Measurements from ENCODE around the gene TPSB2. TPM values are rescaled to one million over a fixed set of nuclear protein-coding genes. Genes with fewer than 3 reads are reported as not detected.

TPSB2 gene
- total RNA-seq, 2 donors from 2014 or later: 1.0 TPM; not detected in 1

GRCh38 chr16:1223355-1224214, 6.4 kb downstream of the TPSB2 start:
- no peak for ATAC-seq
- Mint-ChIP-seq H3K36me3 (no peaks in the 10 kb centered on the region), H3K4me3 (no peak overlapping the region)

GRCh38 chr16:1222553-1223354, 7.2 kb downstream of the TPSB2 start:
- DNase-seq (ENCODE audit: low spot score): no peak
- Mint-ChIP-seq H3K36me3 (no peaks in the 10 kb centered on the region), H3K27ac (no peak overlapping the region), H3K27me3 (no peaks in the 10 kb centered on the region), H3K4me1 (ENCODE audit: low read depth in 2 of 2) (no peaks in the 10 kb centered on the region), H3K9me3 (no peaks in the 10 kb centered on the region), H3K4me3 (no peak overlapping the region)
- no peak for ATAC-seq

More at GRCh38 chr16:1223355-1224214, 6.4 kb downstream of the TPSB2 start:
- Mint-ChIP-seq H3K27me3 (no peaks in the 10 kb centered on the region), H3K9me3 (no peaks in the 10 kb centered on the region), H3K27ac (no peak overlapping the region), H3K4me1 (ENCODE audit: low read depth in 2 of 2) (no peaks in the 10 kb centered on the region)
- DNase-seq (ENCODE audit: low spot score): no peak

- DNase-seq (ENCODE audit: low spot score) (no peak), ATAC-seq (no peak)
- Mint-ChIP-seq H3K36me3 (no peaks in the 10 kb centered on the region), H3K27me3 (no peaks in the 10 kb centered on the region), H3K4me3 (no peak overlapping the region), H3K4me1 (ENCODE audit: low read depth in 2 of 2) (no peaks in the 10 kb centered on the region), H3K27ac (no peak overlapping the region), H3K9me3 (no peaks in the 10 kb centered on the region)
Measured at GRCh38 chr16:1221628-1222552, 8.1 kb downstream of the TPSB2 start.

- DNase-seq (ENCODE audit: low spot score) (no peak), ATAC-seq (no peak)
- Mint-ChIP-seq H3K4me3 (no peak overlapping the region), H3K36me3 (no peaks in the 10 kb centered on the region), H3K27me3 (no peaks in the 10 kb centered on the region), H3K27ac (no peak overlapping the region), H3K4me1 (ENCODE audit: low read depth in 2 of 2) (no peaks in the 10 kb centered on the region), H3K9me3 (no peaks in the 10 kb centered on the region)
Measured at GRCh38 chr16:1220841-1221627, 8.9 kb downstream of the TPSB2 start.

GRCh38 chr16:1220098-1220728, 9.8 kb downstream of the TPSB2 start:
- ATAC-seq (no peak), DNase-seq (ENCODE audit: low spot score) (no peak)
- Mint-ChIP-seq H3K4me1 (ENCODE audit: low read depth in 2 of 2) (no peaks in the 10 kb centered on the region), H3K27ac (no peak overlapping the region), H3K9me3 (no peaks in the 10 kb centered on the region), H3K27me3 (no peaks in the 10 kb centered on the region), H3K36me3 (no peaks in the 10 kb centered on the region), H3K4me3 (no peak overlapping the region)

- DNase-seq (ENCODE audit: low spot score): no peak
- Mint-ChIP-seq H3K4me3 (no peak overlapping the region), H3K27me3 (no peaks in the 10 kb centered on the region), H3K36me3 (no peaks in the 10 kb centered on the region), H3K9me3 (no peaks in the 10 kb centered on the region), H3K27ac (no peak overlapping the region), H3K4me1 (ENCODE audit: low read depth in 2 of 2) (no peaks in the 10 kb centered on the region)
- ATAC-seq: no peak
Measured at GRCh38 chr16:1218930-1219611, 10.9 kb downstream of the TPSB2 start.

- Mint-ChIP-seq H3K9me3 (no peaks in the 10 kb centered on the region), H3K36me3 (no peaks in the 10 kb centered on the region), H3K27me3 (no peaks in the 10 kb centered on the region)
Measured at GRCh38 chr16:1218061-1218929, 11.7 kb downstream of the TPSB2 start.

GRCh38 chr16:1217526-1217925, 12.5 kb downstream of the TPSB2 start:
- Mint-ChIP-seq H3K27ac (no peak overlapping the region), H3K36me3 (no peaks in the 10 kb centered on the region), H3K4me1 (ENCODE audit: low read depth in 2 of 2) (no peaks in the 10 kb centered on the region), H3K9me3 (no peaks in the 10 kb centered on the region), H3K27me3 (no peaks in the 10 kb centered on the region), H3K4me3 (no peak overlapping the region)
- no peak for ATAC-seq
- no peak for DNase-seq (ENCODE audit: low spot score)

More at GRCh38 chr16:1218061-1218929, 11.7 kb downstream of the TPSB2 start:
- DNase-seq (ENCODE audit: low spot score) (no peak), ATAC-seq (no peak)
- Mint-ChIP-seq H3K4me1 (ENCODE audit: low read depth in 2 of 2) (no peaks in the 10 kb centered on the region), H3K27ac (no peak overlapping the region), H3K4me3 (no peak overlapping the region)

- no peak overlapping the region for H3K4me3 Mint-ChIP-seq
- H3K27me3 Mint-ChIP-seq: no peaks in the 10 kb centered on the region
- DNase-seq (ENCODE audit: low spot score): no peak
- H3K4me1 Mint-ChIP-seq (ENCODE audit: low read depth in 2 of 2): no peaks in the 10 kb centered on the region
- no peak for ATAC-seq
- no peaks in the 10 kb centered on the region for H3K9me3 Mint-ChIP-seq
- no peaks in the 10 kb centered on the region for H3K36me3 Mint-ChIP-seq
- H3K27ac Mint-ChIP-seq: no peak overlapping the region
Measured at GRCh38 chr16:1216681-1217400, 13.1 kb downstream of the TPSB2 start.

- Mint-ChIP-seq H3K27me3 (no peaks in the 10 kb centered on the region), H3K9me3 (no peaks in the 10 kb centered on the region), H3K4me3 (no peak overlapping the region), H3K4me1 (ENCODE audit: low read depth in 2 of 2) (no peaks in the 10 kb centered on the region), H3K36me3 (no peaks in the 10 kb centered on the region), H3K27ac (no peak overlapping the region)
- DNase-seq (ENCODE audit: low spot score) (no peak), ATAC-seq (no peak)
Measured at GRCh38 chr16:1216296-1216619, 13.7 kb downstream of the TPSB2 start.

GRCh38 chr16:1215574-1216295, 14.2 kb downstream of the TPSB2 start:
- H3K27ac Mint-ChIP-seq: no peak overlapping the region
- H3K4me1 Mint-ChIP-seq (ENCODE audit: low read depth in 2 of 2): no peaks in the 10 kb centered on the region
- H3K4me3 Mint-ChIP-seq: no peak overlapping the region
- H3K27me3 Mint-ChIP-seq: no peaks in the 10 kb centered on the region
- H3K9me3 Mint-ChIP-seq: no peaks in the 10 kb centered on the region
- H3K36me3 Mint-ChIP-seq: no peaks in the 10 kb centered on the region
- ATAC-seq: no peak
- no peak for DNase-seq (ENCODE audit: low spot score)
